HFFc6 (cell line): ENCODE results near the gene MAPK11. TPM values are rescaled to one million over a fixed set of nuclear protein-coding genes. Genes with fewer than 3 reads are reported as not detected.

Experiments
- DNase-seq: peaks from one replicate; pipeline ENCODE4 v3.0.0-alpha.2; 2018
- H3K27ac Mint-ChIP-seq: 2 replicates; pipeline ENCODE4 v1.8.0; 2020; ENCODE audit warnings: mild to moderate bottlenecking, mixed read lengths
- H3K27me3 Mint-ChIP-seq: 2 replicates; pipeline ENCODE4 v1.8.0; 2021; ENCODE audit warnings: mild to moderate bottlenecking, moderate library complexity, mixed read lengths; ENCODE audit not compliant: insufficient read depth
- H3K36me3 Mint-ChIP-seq: 2 replicates; pipeline ENCODE4 v1.8.0; 2021; ENCODE audit warnings: low read depth, mixed read lengths
- H3K4me1 Mint-ChIP-seq: 2 replicates; pipeline ENCODE4 v1.8.0; 2020; ENCODE audit warnings: low read depth, mixed read lengths
- H3K4me3 Mint-ChIP-seq: 2 replicates; pipeline ENCODE4 v1.8.0; 2020; ENCODE audit warnings: mild to moderate bottlenecking, moderate library complexity, mixed read lengths
- H3K9me3 Mint-ChIP-seq: 2 replicates; pipeline ENCODE4 v1.8.0; 2020; ENCODE audit warnings: mild to moderate bottlenecking, mixed read lengths
- total RNA-seq, 6 experiments: library from RNA; stranded (reverse); fragmentation: NEBNext Ultra II Directional; extraction: Animal tissue kit (Norgen Biotek cat#: 25700); gene quantifications; 2 replicates in 1 of 6; 3 replicates in 5 of 6; pipeline ENCODE4 v1.2.3, GENCODE V29; 2021
- TF ChIP-seq, protein P1 (sequence below): fragments of 200-600 bp; sonication (generic); IDR thresholded peaks from 2 replicates; pipeline ENCODE4 v1.5.0; 2021; ENCODE audit warnings: antibody characterized with exemption, mild to moderate bottlenecking

The MAPK11 gene
- total RNA-seq, 6 experiments from 2014 or later, result 6.0 to 10.2 (median 7.8) TPM

DNA sequence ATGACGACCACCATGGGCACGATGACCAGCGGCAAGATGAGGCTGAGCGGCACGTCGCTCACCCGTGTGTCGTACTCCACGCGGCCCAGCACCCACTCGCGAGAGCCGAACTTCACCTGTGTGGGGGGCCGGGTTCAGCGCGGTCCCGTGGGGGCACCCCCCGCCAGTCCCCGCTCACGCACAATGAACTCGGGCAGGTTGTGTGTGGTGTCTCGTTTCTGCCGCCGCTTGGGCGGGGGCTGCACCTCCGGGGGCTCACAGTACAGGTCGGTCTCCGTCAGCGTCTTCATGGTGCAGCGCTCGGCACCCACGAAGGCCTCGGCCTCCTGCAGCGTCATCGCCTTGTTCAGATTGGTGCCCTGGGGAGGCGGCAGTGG lies 11.2 kb upstream of the MAPK11 start:
- peaks cover 5% of the 10 kb centered on the region; the same call in 1 of the 2 replicates for H3K4me1 Mint-ChIP-seq
- DNase-seq, result no peak
- no peak overlapping the region for H3K27ac Mint-ChIP-seq
- H3K36me3 Mint-ChIP-seq, result peaks cover 15% of the 10 kb centered on the region; the same call in 1 of the 2 replicates
- no peaks in the 10 kb centered on the region for H3K9me3 Mint-ChIP-seq
- TF ChIP-seq, protein P1, sequence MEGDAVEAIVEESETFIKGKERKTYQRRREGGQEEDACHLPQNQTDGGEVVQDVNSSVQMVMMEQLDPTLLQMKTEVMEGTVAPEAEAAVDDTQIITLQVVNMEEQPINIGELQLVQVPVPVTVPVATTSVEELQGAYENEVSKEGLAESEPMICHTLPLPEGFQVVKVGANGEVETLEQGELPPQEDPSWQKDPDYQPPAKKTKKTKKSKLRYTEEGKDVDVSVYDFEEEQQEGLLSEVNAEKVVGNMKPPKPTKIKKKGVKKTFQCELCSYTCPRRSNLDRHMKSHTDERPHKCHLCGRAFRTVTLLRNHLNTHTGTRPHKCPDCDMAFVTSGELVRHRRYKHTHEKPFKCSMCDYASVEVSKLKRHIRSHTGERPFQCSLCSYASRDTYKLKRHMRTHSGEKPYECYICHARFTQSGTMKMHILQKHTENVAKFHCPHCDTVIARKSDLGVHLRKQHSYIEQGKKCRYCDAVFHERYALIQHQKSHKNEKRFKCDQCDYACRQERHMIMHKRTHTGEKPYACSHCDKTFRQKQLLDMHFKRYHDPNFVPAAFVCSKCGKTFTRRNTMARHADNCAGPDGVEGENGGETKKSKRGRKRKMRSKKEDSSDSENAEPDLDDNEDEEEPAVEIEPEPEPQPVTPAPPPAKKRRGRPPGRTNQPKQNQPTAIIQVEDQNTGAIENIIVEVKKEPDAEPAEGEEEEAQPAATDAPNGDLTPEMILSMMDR, result no peak
- H3K4me3 Mint-ChIP-seq, result no peak overlapping the region
- peaks cover 16% of the 10 kb centered on the region for H3K27me3 Mint-ChIP-seq

DNA sequence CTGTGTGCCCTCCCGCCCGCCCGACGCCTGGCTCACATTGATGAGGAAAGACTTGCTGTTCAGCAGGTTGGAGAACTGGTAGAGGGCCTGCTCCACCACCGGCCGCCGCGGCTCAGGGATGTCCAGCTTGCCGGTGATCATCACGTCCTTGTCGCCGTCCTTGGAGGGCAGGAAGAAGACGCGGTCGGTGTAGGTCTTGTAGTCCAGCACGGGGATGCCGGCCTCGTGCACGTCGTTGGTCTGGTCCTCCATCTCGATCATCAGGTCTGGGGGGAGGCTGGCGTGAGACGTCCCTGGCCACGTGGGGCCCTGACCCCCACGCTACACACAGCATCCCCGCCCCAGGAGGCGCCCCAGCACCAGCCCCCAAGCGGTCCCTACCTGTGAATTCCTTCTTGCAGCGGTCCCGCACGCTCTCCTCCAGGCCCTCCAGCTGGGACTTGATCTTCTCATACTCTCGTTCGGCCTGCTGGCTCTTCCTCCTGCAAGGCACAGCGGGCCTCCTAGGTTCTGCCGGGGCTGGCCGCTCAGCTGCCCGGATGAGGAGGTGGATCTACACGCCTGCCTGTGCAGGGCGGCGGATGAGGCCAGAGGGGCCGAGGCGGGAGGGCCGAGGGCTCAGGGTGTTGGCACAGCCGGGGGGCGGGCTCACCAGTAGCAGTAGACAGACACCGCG lies 10.7 kb upstream of the MAPK11 start:
- Mint-ChIP-seq H3K4me1 (peaks cover 5% of the 10 kb centered on the region; the same call in 1 of the 2 replicates), H3K36me3 (peaks cover 15% of the 10 kb centered on the region; the same call in 1 of the 2 replicates), H3K27ac (no peak overlapping the region; the same call in 1 of the 2 replicates), H3K27me3 (peaks cover 15% of the 10 kb centered on the region), H3K9me3 (no peaks in the 10 kb centered on the region), H3K4me3 (no peak overlapping the region)
- no peak for DNase-seq
- TF ChIP-seq, protein P1, result no peak

DNA sequence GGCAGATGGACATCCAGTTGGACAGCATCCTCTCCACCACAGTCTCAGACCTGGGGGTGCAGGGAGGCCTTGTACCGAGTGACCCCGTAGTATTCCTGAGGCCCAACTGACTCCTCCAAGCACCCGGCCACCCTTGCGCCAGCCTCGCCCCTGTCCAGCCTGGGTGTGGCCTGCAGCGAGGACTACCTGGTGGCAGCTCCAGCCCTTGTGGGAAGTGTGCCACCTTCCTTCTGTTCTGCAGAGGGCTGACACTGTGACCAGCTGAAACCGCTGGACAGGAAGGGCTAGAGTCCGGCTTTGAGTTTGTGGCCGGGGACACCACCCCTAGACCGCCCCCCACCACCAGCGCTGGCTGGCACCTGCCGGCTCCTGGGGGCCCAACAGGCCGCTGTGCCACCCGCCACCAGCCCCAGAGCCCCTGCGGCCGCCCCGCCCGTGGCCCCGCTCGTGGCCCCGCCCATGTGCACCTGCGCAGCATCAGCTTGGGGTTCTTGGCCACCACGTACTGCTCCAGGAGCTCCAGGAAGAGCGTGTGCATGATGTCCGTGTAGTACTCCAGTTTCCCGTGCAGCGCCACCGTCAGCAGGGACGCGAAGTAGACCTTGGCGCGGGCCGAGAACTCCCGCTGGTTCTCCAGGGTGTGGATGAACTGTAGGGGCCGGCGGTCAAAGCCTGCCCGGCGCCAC lies 10.0 kb upstream of the MAPK11 start:
- TF ChIP-seq, protein P1, result no peak
- no peak for DNase-seq
- H3K27ac Mint-ChIP-seq, result no peak overlapping the region
- no peak overlapping the region for H3K4me3 Mint-ChIP-seq
- peaks cover 15% of the 10 kb centered on the region; the same call in 1 of the 2 replicates for H3K36me3 Mint-ChIP-seq
- peaks cover 12% of the 10 kb centered on the region for H3K27me3 Mint-ChIP-seq
- H3K9me3 Mint-ChIP-seq, result no peaks in the 10 kb centered on the region
- peaks cover 5% of the 10 kb centered on the region; the same call in 1 of the 2 replicates for H3K4me1 Mint-ChIP-seq

DNA sequence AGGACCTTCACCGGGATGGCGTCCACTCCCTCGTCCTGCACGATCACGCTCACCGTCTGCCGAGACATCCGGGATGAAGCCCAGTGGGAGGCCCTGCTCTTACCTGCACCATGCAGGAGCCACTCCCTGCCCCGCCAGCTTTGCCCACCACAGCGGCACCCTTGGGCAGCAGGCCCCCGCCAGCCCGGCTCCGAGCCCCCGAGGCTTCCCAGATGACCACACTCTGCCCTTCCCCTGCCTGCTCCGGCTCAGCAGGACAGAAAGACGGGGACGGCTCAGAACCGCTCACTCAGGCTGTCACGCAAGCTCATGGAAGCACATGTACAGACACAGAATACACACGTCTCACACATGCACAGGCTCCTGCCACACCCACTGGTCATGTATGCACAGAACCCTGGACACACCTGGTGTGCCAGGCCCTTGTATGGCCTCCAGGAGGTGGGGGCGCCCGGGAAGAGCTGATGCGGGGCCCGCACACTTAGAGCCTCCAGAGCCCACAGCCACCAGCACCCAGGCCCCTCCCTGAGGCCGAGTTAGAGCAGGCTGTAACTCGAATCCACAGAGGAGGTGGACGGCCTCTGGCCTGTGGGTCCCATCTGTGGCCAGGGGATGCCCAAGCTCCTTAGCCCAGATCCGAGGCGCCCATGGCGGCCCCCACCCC lies 8.9 kb upstream of the MAPK11 start:
- no peak for DNase-seq
- TF ChIP-seq, protein P1, result no peak
- Mint-ChIP-seq H3K27me3 (peaks cover 8% of the 10 kb centered on the region), H3K36me3 (peaks cover 13% of the 10 kb centered on the region), H3K4me1 (peaks cover 7% of the 10 kb centered on the region; the same call in 1 of the 2 replicates), H3K9me3 (no peaks in the 10 kb centered on the region), H3K27ac (no peak overlapping the region), H3K4me3 (no peak overlapping the region; the same call in 1 of the 2 replicates)

DNA sequence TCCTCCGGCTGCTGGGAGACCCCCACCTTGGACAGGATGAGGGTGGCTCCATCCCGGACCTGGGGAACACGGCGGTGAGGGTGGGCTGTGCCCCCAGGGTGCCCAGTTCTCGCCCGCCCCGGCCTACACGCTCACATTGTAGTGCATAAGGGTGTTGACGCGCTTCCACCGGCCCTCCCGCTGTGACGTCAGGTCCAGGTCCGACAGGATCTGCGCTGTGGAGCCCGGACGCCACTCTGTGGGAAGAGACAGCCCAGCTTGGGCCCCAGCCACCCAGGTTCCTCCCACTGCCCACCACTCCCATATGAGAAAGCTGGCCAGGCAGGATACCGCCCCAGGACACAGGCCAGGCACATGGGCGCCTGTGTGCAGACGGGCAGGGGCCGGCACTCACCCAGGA lies 8.3 kb upstream of the MAPK11 start:
- Mint-ChIP-seq H3K27ac (no peak overlapping the region), H3K4me1 (peaks cover 12% of the 10 kb centered on the region; the same call in 1 of the 2 replicates), H3K9me3 (no peaks in the 10 kb centered on the region), H3K4me3 (no peak overlapping the region), H3K36me3 (peaks cover 18% of the 10 kb centered on the region), H3K27me3 (peaks cover 8% of the 10 kb centered on the region)
- no peak for DNase-seq
- TF ChIP-seq, protein P1, result no peak; the same call in none of the 2 replicates
